Right lobe of liver (tissue), 6 donors: ENCODE data around the gene LRTM2. TPM values are rescaled to one million over a fixed set of nuclear protein-coding genes. Genes with fewer than 3 reads are reported as not detected.
A peak's percentile ranks its signal among the peaks of the same experiment; 100 is the strongest.

Source experiments
- ATAC-seq, 4 donors: fragments of 200-7000 bp; cut with Tn5 transposase; one replicate each; pipeline ENCODE4 v1.9.1; 2020; ENCODE audit warnings: mild to moderate bottlenecking in 4 of 4, moderate library complexity in 4 of 4
- DNase-seq, 3 donors: peaks; one replicate each; pipeline ENCODE4 v3.0.0-alpha.2; 2020
- H3K27ac ChIP-seq, 3 donors: fragments of 200-600 bp; one replicate each; pipeline ENCODE4 v1.8.0; 2022
- H3K27me3 ChIP-seq, 2 donors: fragments of 200-600 bp; one replicate each; pipeline ENCODE4 v1.8.0; 2022
- H3K36me3 ChIP-seq, 4 donors: fragments of 200-600 bp; sonication (generic) in 1 of 4; one replicate each; pipeline versions ENCODE4 v1.5.1 to v1.8.0; 2017 to 2022; ENCODE audit warnings: control low read depth in 1 of 4
- H3K4me1 ChIP-seq, 4 donors: fragments of 200-600 bp; sonication (generic) in 1 of 4; one replicate each; pipeline versions ENCODE4 v1.5.1 to v1.8.0; 2017 to 2022; ENCODE audit warnings: control low read depth in 1 of 4
- H3K4me3 ChIP-seq, 3 donors: fragments of 200-600 bp; one replicate each; pipeline ENCODE4 v1.8.0; 2022
- H3K9me3 ChIP-seq, 4 donors: fragments of 200-600 bp; sonication (generic) in 1 of 4; one replicate each; pipeline versions ENCODE4 v1.5.1 to v1.8.0; 2017 to 2022; ENCODE audit warnings: control low read depth in 1 of 4
- CTCF ChIP-seq, 4 donors: fragments of 200-600 bp in 3 of 4; fragments of 450-650 bp in 1 of 4; IDR thresholded peaks; one replicate each; pipeline versions ENCODE4 v1.5.1 to v1.8.0; 2016 to 2022; ENCODE audit warnings: antibody characterized with exemption in 4 of 4, mild to moderate bottlenecking in 2 of 4
- POLR2A ChIP-seq: fragments of 450-650 bp; IDR thresholded peaks from one replicate; pipeline ENCODE4 v1.6.1; 2017; ENCODE audit warnings: antibody characterized with exemption, mild to moderate bottlenecking
- WGBS: methylation state at CpG from one replicate; pipeline ENCODE4 v1.1.6; 2018; ENCODE audit warnings: low coverage, low lambda C conversion rate; ENCODE audit not compliant: insufficient coverage; ENCODE audit errors: missing lambda C conversion rate; 5-methylcytosine and 5-hydroxymethylcytosine counted together
- intact Hi-C, 2 donors: fragments of 100-400 bp; cut with DNase I; formaldehyde crosslinking; loops; one replicate each; pipeline versions ENCODE4 v1.11.2 to v1.14.1; 2022
- total RNA-seq, 6 experiments: library from RNA; depleted of rRNA in 2 of 6; stranded (reverse); fragments of >200 nt in 2 of 6; fragmentation: NEBNext Ultra II Directional in 3 of 6; extraction: Animal tissue kit (Norgen Biotek cat#: 25700) in 3 of 6; gene quantifications; one replicate each; pipeline versions ENCODE4 v1.1.0 to v1.2.4, GENCODE V29; 2016 to 2023
- donor health status: DM: no; HTN: yes; CAD: no.
- donor health status: DM: no; HTN: no; CAD: no.
- donor health status: DM: no; HTN: no; CAD: no.
- donor health status: DM: no; HTN: yes; CAD: no.
- donor health status: DM: no; HTN: yes; CAD: no.

LRTM2 gene
- total RNA-seq, 6 experiments from 2014 or later, result not detected

- no peak overlapping the region for H3K4me3 ChIP-seq
- intact Hi-C loops, result loop anchor here in 1 of 2 donors (5.0 to 10.0 kb wide), 2 partner anchors 120 to 228 kb away; no protein-coding TSS in a partner anchor
- peak in 2 of 3 donors; percentile 23 to 56 for DNase-seq
- no peaks in the 10 kb centered on the region for H3K27me3 ChIP-seq
- ATAC-seq, result peak in 2 of 4 donors; percentile 8 to 34
- WGBS, result 75% methylated on average over 10 of the region's 15 CpGs
- no peaks in the 10 kb centered on the region for H3K9me3 ChIP-seq
- no peak overlapping the region for H3K27ac ChIP-seq
- no peaks in the 10 kb centered on the region for H3K4me1 ChIP-seq
- TF ChIP-seq POLR2A (no peak), CTCF (IDR thresholded peaks at IDR 0.05) (no peak)
- no peaks in the 10 kb centered on the region for H3K36me3 ChIP-seq
These were observed 13.1 kb upstream of the LRTM2 start for GRCh38 chr12:1807087-1807860.

- no peak overlapping the region for H3K4me3 ChIP-seq
- no peaks in the 10 kb centered on the region for H3K9me3 ChIP-seq
- H3K36me3 ChIP-seq, result no peaks in the 10 kb centered on the region
- H3K27ac ChIP-seq, result no peak overlapping the region
- no peaks in the 10 kb centered on the region for H3K27me3 ChIP-seq
- ATAC-seq (no peak), DNase-seq (peak in 2 of 3 donors; percentile 17 to 52)
- intact Hi-C loops, result loop anchor here in 1 of 2 donors (5.0 to 10.0 kb wide), 2 partner anchors 119 to 227 kb away; no protein-coding TSS in a partner anchor
- no peaks in the 10 kb centered on the region for H3K4me1 ChIP-seq
- no peak for TF ChIP-seq CTCF (IDR thresholded peaks at IDR 0.05)
- TF ChIP-seq POLR2A, result no peak
- WGBS, result 72% methylated on average over 13 of the region's 19 CpGs
These were observed 12.1 kb upstream of the LRTM2 start for GRCh38 chr12:1808036-1808797.

DNA sequence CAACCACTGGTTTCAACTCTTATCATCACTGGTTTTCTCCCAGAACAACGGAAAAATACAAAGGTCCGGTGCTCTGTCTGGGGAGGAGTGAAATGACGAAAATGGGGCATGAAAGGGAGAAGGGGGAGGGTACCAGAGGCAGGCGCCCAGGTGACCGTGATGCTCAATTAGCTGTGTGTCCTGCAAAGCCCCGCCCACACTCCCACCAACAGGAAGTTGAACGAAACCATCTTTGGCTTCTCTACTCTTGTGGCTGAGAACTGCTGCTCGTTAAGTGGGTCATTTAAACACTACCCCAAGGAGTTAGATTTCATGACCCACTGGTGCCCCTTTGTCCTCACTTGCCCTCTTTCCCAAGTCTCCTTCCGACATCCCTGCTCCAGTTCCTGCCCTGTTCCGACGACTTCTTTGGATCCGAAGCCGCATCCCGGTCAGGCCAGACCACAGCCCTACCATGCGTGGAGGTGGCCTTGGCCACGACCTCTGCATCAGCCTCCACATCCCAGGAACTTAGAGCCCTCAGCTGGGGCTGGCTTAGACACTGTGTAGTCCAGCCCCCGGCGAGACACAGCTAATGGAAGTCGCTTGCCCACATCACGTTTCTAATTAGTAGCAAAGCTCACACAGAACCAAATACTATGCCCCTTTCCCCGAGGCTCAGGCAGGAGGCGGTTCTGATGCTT lies 11.4 kb upstream of the LRTM2 start:
- ATAC-seq (no peak), DNase-seq (peak in 2 of 3 donors; percentile 16 to 53)
- H3K27me3 ChIP-seq, result no peaks in the 10 kb centered on the region
- H3K4me1 ChIP-seq, result no peaks in the 10 kb centered on the region
- no peaks in the 10 kb centered on the region for H3K9me3 ChIP-seq
- intact Hi-C loops, result loop anchor here in 1 of 2 donors (5.0 to 10.0 kb wide), 2 partner anchors 118 to 226 kb away; no protein-coding TSS in a partner anchor
- H3K36me3 ChIP-seq, result no peaks in the 10 kb centered on the region
- WGBS, result 81% methylated on average over 15 of the region's 22 CpGs
- H3K27ac ChIP-seq, result no peak overlapping the region
- TF ChIP-seq POLR2A, result no peak
- TF ChIP-seq CTCF (IDR thresholded peaks at IDR 0.05), result no peak
- no peak overlapping the region for H3K4me3 ChIP-seq

- Histone ChIP-seq H3K9me3 (no peaks in the 10 kb centered on the region), H3K4me1 (no peaks in the 10 kb centered on the region), H3K27me3 (no peaks in the 10 kb centered on the region), H3K4me3 (no peak overlapping the region), H3K27ac (no peak overlapping the region), H3K36me3 (no peaks in the 10 kb centered on the region)
- WGBS, result 79% methylated on average over 7 of the region's 13 CpGs
- no peak for ATAC-seq
- TF ChIP-seq POLR2A, result no peak
- TF ChIP-seq CTCF (IDR thresholded peaks at IDR 0.05), result no peak
- intact Hi-C loops, result loop anchor here in 1 of 2 donors (5.0 to 10.0 kb wide), 2 partner anchors 118 to 225 kb away; no protein-coding TSS in a partner anchor
- DNase-seq, result peak in 1 of 3 donors; percentile 35
These were observed 10.7 kb upstream of the LRTM2 start for GRCh38 chr12:1809591-1810190.
